ENCODE data around the gene SAPCD1.

SAPCD1 gene

DNA sequence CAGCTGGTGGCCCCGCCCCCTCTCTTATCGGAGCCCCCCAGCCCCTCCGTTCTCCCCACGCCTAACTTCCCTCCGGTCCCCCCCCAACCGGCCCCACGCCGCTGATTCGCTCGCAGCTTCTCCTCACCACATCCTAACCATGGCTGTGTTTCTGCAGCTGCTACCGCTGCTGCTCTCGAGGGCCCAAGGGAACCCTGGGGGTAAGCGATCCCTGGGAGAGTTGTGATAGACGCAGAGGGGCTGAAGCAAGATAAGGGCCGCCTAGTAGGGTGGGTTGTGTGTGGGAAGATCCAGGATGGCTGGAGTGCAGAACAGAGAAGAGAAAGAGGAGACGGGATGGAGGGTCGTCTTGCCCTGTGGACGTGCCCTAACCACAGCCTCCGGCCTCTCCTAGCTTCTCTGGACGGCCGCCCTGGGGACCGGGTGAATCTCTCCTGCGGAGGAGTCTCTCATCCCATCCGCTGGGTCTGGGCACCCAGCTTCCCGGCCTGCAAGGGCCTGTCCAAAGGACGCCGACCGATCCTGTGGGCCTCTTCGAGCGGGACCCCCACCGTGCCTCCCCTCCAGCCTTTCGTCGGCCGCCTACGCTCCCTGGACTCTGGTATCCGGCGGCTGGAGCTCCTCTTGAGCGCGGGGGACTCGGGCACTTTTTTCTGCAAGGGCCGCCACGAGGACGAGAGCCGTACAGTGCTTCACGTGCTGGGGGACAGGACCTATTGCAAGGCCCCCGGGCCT is 39.0 kb upstream of the SAPCD1 start, which contains the start of gene MPIG6B:
Gene MPIG6B, plus strand, starts transcription at position 129 of the 735 bp plus-strand sequence. Its CDS starts 11 bp downstream, at position 140.
- H3K27me3 ChIP-seq (replicated peaks) = no peaks in the 10 kb centered on the region
- no peak within 1 kb of the TSS for H3K27ac ChIP-seq
- H3K4me3 ChIP-seq (ENCODE audit: low read depth, low read length) = no peak within 1 kb of the TSS
- DNase-seq = no peak
- in situ Hi-C loops (cut with HindIII; ENCODE audit: low pct_ligation_motif_present, low sequenced_read_pairs) = no loop called here
- peaks cover 17% of the 10 kb centered on the region for H3K36me3 ChIP-seq (replicated peaks)
- TF ChIP-seq, protein P1, sequence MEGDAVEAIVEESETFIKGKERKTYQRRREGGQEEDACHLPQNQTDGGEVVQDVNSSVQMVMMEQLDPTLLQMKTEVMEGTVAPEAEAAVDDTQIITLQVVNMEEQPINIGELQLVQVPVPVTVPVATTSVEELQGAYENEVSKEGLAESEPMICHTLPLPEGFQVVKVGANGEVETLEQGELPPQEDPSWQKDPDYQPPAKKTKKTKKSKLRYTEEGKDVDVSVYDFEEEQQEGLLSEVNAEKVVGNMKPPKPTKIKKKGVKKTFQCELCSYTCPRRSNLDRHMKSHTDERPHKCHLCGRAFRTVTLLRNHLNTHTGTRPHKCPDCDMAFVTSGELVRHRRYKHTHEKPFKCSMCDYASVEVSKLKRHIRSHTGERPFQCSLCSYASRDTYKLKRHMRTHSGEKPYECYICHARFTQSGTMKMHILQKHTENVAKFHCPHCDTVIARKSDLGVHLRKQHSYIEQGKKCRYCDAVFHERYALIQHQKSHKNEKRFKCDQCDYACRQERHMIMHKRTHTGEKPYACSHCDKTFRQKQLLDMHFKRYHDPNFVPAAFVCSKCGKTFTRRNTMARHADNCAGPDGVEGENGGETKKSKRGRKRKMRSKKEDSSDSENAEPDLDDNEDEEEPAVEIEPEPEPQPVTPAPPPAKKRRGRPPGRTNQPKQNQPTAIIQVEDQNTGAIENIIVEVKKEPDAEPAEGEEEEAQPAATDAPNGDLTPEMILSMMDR (IDR thresholded peaks at IDR 0.05; ENCODE audit: low read depth, low read length, missing control alignments) = no peak

DNA sequence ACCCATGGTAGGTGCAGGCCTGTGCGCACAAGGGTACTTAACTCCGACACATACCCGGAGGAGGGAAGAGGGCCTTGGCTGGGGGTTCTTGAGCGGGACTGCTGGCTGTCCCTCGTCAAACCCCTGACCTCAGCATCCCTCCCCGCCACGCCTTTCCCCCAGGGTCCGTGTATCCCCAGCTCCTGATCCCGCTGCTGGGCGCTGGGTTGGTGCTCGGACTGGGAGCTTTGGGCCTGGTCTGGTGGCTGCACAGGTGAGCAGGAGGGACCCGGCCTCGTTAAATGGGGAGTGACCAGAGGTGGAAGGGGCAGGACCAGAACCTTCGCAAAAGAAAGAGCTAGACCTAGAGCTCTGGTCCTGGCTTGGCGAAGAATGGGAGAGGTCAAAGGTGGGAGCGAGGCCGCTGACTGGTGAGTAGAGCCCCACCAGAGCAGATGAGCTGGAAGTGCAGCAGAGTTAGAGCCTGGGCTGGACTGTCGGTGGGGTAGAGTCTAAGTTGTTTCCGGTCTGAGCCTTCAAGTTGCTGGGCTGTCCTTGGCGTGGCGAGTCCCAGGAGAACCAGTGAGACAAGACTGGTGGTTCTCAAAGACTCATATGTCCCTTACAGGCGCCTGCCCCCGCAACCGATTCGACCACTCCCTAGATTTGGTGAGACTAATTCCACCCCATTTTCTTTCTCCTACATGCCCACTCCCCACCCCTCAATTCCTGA is 38.3 kb upstream of the SAPCD1 start:
- no peak overlapping the region for H3K4me3 ChIP-seq (ENCODE audit: low read depth, low read length)
- no peak for DNase-seq
- H3K27me3 ChIP-seq (replicated peaks) = no peaks in the 10 kb centered on the region
- H3K27ac ChIP-seq = no peak overlapping the region
- TF ChIP-seq, protein P1 (IDR thresholded peaks at IDR 0.05; ENCODE audit: low read depth, low read length, missing control alignments) = no peak
- peaks cover 17% of the 10 kb centered on the region for H3K36me3 ChIP-seq (replicated peaks)
- in situ Hi-C loops (cut with HindIII; ENCODE audit: low pct_ligation_motif_present, low sequenced_read_pairs) = no loop called here

DNA sequence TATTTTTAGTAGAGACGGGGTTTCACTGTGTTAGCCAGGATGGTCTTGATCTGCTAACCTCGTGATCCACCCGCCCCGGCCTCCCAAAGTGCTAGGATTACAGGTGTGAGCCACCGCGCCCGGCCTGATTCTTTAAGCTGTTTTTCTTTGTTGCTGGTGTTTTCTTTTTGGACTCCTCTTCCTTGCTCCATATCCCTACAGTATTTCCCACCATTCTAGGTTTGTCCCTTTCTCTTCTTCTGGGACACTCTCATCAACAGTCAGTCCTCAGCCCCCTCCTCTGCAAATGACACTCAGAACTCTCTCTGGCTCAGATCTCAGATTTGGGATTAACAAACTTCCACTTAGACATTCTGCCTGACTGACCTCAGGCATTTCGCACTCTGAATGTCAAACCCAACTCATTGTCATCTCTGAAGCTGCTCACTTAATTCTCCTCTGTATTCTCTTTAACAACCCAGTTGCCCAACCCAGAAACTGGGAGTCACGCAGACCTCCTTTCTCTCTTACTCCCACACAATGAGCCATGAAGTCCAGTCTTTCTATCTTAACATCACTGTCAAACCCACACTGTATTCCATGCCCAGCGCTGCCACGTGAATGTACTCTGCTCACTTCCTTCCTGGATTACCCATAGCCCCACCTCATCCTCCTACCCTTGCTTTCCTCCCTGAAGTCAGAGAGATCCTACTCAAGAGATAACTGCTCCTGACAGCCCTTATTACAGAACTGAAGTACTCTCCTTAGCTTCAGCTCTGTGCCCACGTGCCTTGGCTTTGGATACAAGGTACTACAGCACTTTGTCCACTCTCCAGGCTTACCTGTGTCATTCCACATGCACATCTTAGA is 36.7 kb upstream of the SAPCD1 start:
- Histone ChIP-seq H3K4me3 (ENCODE audit: low read depth, low read length) (no peak overlapping the region), H3K27ac (no peak overlapping the region), H3K36me3 (replicated peaks) (peaks cover 20% of the 10 kb centered on the region), H3K27me3 (replicated peaks) (no peaks in the 10 kb centered on the region)
- in situ Hi-C loops (cut with HindIII; ENCODE audit: low pct_ligation_motif_present, low sequenced_read_pairs) = no loop called here
- TF ChIP-seq, protein P1 (IDR thresholded peaks at IDR 0.05; ENCODE audit: low read depth, low read length, missing control alignments) = no peak
- no peak for DNase-seq

DNA sequence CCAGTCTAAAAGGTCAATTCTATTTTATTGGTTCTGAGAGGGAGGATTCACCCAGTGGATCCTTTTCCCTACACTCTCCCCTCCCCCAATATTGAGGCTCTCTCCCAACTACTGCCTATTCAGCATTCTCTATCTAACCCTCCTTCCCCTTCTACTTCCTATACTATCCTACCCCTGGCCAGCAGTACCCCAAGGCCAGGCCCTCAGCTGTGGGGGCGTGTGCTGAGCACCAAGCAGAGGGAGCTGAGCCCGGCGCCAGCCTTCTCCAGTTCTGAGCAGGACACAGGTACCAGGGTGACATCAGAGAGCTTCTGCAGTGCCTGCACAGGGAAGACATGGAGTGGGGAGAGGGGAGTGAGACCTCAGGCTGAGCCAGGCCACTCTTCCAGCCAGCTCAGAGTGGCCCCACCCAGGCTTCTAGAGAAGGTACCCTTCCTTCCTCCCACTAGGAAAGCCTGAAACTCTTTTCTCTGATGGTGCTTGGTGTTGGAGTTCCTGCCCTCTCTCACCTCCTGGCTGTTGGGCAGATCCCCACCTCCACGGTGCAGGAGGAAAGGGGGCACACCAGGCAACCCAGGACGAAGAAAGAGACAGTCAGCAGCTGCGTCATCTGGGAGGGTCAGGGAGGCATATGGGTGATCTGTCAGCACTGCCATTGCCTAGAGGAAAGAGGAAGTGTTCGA is 35.3 kb upstream of the SAPCD1 start:
- H3K27ac ChIP-seq = no peak overlapping the region
- no peaks in the 10 kb centered on the region for H3K27me3 ChIP-seq (replicated peaks)
- TF ChIP-seq, protein P1 (IDR thresholded peaks at IDR 0.05; ENCODE audit: low read depth, low read length, missing control alignments) = no peak
- peaks cover 33% of the 10 kb centered on the region for H3K36me3 ChIP-seq (replicated peaks)
- in situ Hi-C loops (cut with HindIII; ENCODE audit: low pct_ligation_motif_present, low sequenced_read_pairs) = no loop called here
- H3K4me3 ChIP-seq (ENCODE audit: low read depth, low read length) = no peak overlapping the region
- no peak for DNase-seq
